ENCODE results near the gene TUBB2B.
"Not testable (repeated sequence)": the region's sequence is repeated elsewhere in the genome, so short reads cannot be mapped to it uniquely, and the experiment has no call there.

Gene TUBB2B

DNA sequence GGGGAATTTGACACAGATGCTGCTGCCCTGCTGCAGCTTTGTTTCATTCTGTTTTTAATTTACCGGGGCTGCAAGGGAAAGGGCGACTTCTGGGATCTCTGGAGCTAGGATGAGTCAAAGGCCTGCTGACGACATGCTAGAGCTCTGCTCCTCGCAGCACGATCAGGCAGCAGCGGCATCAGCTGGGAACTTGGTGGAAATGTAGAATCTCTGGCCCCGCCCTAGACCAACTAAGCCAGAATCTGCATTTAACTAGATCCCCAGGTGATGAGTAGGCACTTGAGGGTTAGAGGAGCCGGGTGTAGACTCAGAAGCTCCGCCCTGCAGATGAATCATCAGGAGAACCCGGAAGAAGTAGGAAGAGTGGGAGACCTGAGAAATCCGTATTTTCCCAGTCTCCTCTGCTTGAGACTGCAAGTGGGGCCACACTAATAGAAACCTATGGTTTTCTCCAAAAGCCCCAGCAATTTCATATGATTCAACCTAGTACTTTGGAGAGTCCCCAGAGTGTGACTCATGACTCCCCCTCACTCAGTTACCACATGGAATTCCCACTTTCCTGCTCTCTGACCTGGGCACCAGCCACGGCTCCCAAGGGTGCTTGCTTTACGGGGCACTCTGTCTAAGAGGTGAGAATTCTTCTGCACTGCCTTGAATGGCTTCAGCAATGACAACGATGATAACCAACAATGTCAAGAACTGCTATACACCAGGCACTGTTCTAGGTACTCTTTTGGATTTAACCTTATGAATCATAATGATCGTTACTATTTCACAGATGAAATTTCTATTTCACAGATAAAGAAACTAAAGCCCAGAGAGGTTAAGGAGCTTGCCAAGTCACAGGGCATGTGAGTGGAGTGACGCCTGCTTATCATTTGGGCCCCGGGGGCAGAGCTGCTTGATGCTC lies 18.1 kb downstream of the TUBB2B start:
- peak; percentile 74 for DNase-seq

- no peak for DNase-seq
These were observed 18.7 kb downstream of the TUBB2B start for GRCh38 chr6:3208775-3209113.

GRCh38 chr6:3208098-3208774 lies 19.2 kb downstream of the TUBB2B start:
- DNase-seq: peak; percentile 80

- DNase-seq: no peak
These were observed 21.0 kb downstream of the TUBB2B start for GRCh38 chr6:3206339-3207015.

- no peak for DNase-seq
These were observed 21.5 kb downstream of the TUBB2B start for GRCh38 chr6:3205913-3206312.

DNA sequence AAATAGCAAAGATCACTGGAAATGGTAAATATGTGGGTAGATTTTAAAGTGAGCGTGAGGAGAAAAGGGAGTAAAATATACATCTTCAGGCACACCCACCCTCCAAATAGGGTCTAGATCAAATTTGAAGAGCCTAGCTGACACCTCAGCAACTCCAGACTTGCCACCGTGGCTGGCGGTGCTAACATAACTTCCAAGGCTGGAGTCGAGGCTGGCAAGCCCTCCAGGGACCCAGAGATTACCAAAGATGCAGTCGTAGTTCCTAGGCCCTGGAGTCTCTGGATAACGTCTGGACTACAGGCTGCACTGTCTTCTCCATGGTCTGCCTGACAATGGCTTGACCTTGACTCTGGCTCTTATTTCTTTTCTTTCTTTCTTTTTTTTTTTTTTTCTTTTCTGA lies 22.5 kb downstream of the TUBB2B start:
- no peak for DNase-seq

- DNase-seq: no peak
These were observed 24.3 kb downstream of the TUBB2B start for GRCh38 chr6:3202999-3203696.

GRCh38 chr6:3201388-3201787 lies 26.1 kb downstream of the TUBB2B start:
- no peak for DNase-seq

DNA sequence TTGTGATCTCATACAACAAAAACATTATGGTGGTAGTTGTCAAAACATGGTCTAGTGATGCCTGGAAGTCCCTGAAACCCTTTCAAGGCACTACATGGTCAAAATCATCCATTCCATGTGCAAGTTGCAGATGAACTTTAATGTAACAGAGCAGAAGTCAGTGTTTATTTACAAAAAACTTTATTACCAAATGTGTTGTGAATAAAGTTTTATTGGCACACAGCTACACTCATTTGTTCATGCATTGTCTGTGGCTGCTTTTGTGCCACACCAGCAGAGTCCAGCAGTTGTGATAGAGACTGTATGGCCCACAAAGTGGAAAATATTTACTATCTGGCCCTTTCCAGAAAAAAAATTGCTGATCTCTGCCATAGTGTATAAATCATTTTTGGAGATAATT lies 26.8 kb downstream of the TUBB2B start:
- no peak for DNase-seq

- no peak for DNase-seq
These were observed 28.1 kb downstream of the TUBB2B start for GRCh38 chr6:3199382-3199781.

DNA sequence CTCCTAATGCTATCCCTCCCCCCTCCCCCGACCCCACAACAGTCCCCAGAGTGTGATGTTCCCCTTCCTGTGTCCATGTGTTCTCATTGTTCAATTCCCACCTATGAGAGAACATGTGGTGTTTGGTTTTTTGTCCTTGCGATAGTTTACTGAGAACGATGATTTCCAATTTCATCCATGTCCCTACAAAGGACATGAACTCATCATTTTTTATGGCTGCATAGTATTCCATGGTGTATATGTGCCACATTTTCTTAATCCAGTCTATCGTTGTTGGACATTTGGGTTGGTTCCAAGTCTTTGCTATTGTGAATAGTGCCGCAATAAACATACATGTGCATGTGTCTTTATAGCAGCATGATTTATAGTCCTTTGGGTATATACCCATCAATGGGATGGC lies 29.7 kb downstream of the TUBB2B start:
- not testable (repeated sequence) for DNase-seq

GRCh38 chr6:3196770-3197169 lies 30.7 kb downstream of the TUBB2B start:
- no peak for DNase-seq

GRCh38 chr6:3195695-3196497 lies 31.6 kb downstream of the TUBB2B start:
- DNase-seq: no peak

DNA sequence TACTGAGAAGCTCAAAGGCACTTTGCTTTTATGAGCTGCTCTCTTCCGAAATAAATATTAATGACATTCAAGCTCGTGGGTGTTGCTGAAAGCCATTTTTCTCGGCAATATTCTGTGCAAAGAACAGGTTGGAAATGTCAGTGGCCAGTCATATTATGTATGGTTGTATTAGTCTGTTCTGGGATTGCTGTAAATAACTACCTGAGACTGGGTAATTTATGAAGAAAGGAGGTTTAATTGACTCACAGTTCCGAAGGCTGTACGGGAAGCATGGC lies 32.1 kb downstream of the TUBB2B start:
- DNase-seq: no peak

DNA sequence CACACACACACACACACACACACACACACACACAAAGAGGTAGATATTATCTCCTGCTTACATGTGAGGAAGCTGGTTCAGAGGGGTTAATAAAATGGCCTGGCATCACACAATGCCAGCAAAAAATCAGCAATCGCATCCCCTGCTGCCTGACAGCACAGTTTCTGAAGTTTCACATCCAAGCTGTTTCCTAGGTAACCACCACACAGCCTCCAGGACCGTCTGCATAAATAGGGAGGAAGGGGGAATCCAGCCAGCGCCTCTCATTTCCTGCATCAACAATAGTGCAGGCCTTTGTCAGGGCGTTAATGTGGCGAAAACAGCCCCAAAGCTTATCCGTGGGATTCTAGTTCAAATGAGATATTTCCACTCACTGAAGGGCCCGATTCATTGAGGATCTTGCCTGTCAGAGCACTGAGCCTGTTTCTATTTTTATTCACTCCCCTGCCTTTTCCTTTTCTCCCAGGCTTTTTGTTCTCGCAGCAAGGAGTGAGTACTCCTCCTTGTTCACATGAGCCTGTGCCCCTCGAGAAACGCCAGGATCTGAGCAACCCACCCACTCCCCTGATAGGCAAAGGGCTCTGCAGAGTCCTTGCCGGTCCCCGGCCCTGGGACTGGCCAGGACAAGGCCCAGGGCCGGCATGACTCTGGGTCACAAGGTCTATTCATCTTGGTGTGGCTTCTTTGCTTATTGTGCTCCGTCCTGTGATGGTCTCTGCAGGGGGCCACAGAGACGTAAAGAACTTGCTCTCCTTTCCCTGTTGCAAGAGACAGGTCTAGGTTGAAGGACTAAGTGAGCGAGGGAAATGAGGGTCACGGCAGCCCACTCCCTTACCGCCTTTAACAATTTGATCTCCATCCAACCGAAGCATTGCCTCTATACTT lies 32.7 kb downstream of the TUBB2B start:
- peak; percentile 74 for DNase-seq

DNA sequence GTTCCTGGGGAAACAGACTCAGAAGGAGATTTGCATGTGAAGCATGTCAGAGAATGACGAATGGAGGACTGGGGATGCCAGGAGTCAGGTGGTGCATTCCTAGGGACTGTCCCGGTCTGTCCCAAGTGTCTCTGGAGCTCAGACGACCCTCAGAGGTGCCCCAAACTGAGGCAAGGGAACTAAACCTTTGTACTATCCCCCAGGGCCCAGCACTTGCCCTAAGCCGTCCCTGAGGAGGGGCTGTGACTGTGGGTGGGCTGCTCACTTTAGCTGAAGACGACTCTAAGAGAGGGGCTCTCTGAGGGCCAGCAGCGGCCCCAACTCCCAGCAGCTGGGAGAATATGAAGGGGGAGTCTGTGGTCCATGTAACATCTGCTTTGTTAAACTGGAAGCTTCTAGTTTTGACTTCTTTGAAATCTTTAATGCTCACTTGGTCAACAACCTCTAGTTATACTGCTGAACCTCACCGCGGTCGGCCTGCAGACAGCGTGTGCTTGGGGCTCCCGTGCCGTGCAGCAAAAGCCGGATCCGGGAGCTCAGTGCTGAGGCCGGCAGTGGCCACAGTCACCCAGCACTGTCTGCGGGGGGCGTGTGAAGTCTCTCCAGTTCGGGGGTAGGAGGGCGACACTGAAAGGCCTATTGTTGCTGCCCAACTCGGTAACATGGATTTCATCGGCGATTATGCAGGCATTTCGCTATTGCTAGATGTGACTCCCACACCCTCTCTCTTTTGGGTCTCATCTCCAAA lies 34.2 kb downstream of the TUBB2B start:
- no peak for DNase-seq

- no peak for DNase-seq
These were observed 36.7 kb downstream of the TUBB2B start for GRCh38 chr6:3190779-3191178.

DNA sequence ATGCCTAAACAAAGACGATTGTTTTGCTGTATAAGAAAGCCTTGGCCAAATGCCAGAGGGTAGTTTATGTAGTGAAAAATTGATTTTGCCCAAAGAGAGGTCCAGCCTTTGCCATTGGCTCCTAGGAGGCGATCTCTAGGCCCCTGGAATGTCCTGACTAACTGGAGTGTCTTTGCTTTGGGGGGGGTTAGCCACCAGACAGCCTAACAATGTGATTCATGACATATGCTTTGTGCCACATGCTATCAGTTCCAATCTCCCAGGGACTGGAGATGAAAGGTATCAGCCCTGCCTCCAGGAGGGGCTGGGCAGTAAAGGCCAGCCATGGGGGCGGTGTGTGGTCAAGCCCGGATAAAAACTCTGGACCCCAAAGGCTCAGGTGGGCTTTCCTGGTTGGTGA lies 37.4 kb downstream of the TUBB2B start:
- no peak for DNase-seq

- not testable (repeated sequence) for DNase-seq
These were observed 38.3 kb downstream of the TUBB2B start for GRCh38 chr6:3189192-3189591.

GRCh38 chr6:3188262-3188661 lies 39.2 kb downstream of the TUBB2B start:
- DNase-seq: no peak

- no peak for DNase-seq
These were observed 40.5 kb downstream of the TUBB2B start for GRCh38 chr6:3186974-3187382.
